Inflammatory macrophage treated with lipopolysaccharide for 1 hour (primary cell): Measurements from ENCODE around the gene RLN3.

Experiments
- DNase-seq, 2 donors: peaks; one replicate each; pipeline ENCODE4 v3.0.0-alpha.2; 2020 to 2022

RLN3 gene

GRCh38 chr19:14056069-14056666 is 28.2 kb downstream of the RLN3 start:
- no peak for DNase-seq

- DNase-seq: no peak
These were observed 28.9 kb downstream of the RLN3 start for GRCh38 chr19:14056741-14057356.

- DNase-seq: no peak
These were observed 30.5 kb downstream of the RLN3 start for GRCh38 chr19:14058182-14059092.

- DNase-seq: no peak
These were observed 31.1 kb downstream of the RLN3 start for GRCh38 chr19:14059093-14059480.

GRCh38 chr19:14059652-14060155 is 31.8 kb downstream of the RLN3 start:
- no peak for DNase-seq

GRCh38 chr19:14061081-14061749 is 33.3 kb downstream of the RLN3 start:
- no peak for DNase-seq

GRCh38 chr19:14061751-14062557 is 34.0 kb downstream of the RLN3 start, which contains the start of gene PALM3:
TSS of gene PALM3 (minus strand) at chr19:14062076. CDS start at chr19:14061980, 96 bp downstream.
- no peak for DNase-seq

- DNase-seq: no peak
These were observed 34.6 kb downstream of the RLN3 start for GRCh38 chr19:14062558-14062855.

GRCh38 chr19:14063105-14063504 is 35.2 kb downstream of the RLN3 start:
- DNase-seq: no peak

- no peak for DNase-seq
These were observed 38.2 kb downstream of the RLN3 start for GRCh38 chr19:14066134-14066533.

- DNase-seq: no peak
These were observed 42.5 kb downstream of the RLN3 start for GRCh38 chr19:14070268-14071050.

GRCh38 chr19:14072535-14073260 is 44.8 kb downstream of the RLN3 start, which contains the start of gene MISP3:
TSS of gene MISP3 (plus strand) at chr19:14072786. CDS start at chr19:14073310, 524 bp downstream.
- DNase-seq: no peak

GRCh38 chr19:14073261-14073924 is 45.4 kb downstream of the RLN3 start:
- peak; percentile 56 to 75 for DNase-seq

GRCh38 chr19:14073925-14074838 is 46.2 kb downstream of the RLN3 start:
- peak; percentile 28 to 59 for DNase-seq

GRCh38 chr19:14078411-14078810 is 50.5 kb downstream of the RLN3 start:
- DNase-seq: peak; percentile 82 to 93
